H1 (cell line): Measurements from ENCODE around the gene CARD11. TPM values are rescaled to one million over a fixed set of nuclear protein-coding genes. Genes with fewer than 3 reads are reported as not detected.

ENCODE experiments used
- CTCF ChIA-PET: fragments of 300-600 bp; sonication (Branson Sonifier 250); formaldehyde crosslinking; loops from one replicate; lab custom pipeline; 2021; ENCODE audit not compliant: partially characterized antibody; lab: Charles Lee
- POLR2A ChIA-PET: fragments of 300-600 bp; sonication (Branson Sonifier 250); formaldehyde crosslinking; loops from one replicate; lab custom pipeline; 2021; ENCODE audit warnings: inconsistent platforms; ENCODE audit not compliant: partially characterized antibody; lab: Charles Lee
- DNase-seq, 2 experiments: peaks; one replicate each; pipeline versions ENCODE4 v3.0.0 to v3.0.0-alpha.2; 2010 to 2022; ENCODE audit warnings: low spot score in 2 of 2, low read depth in 1 of 2, mixed read lengths in 1 of 2
- FAIRE-seq: peaks from 2 replicates; lab custom pipeline; 2011; peaks lifted over from hg19 to GRCh38; lab: Jason Lieb, UNC
- H2AFZ ChIP-seq: 2 replicates; pipeline ENCODE4 v1.8.1; 2012; ENCODE audit warnings: low read length, inconsistent platforms
- H2AK5ac ChIP-seq: 2 replicates; pipeline ENCODE4 v1.6.1; 2013; ENCODE audit warnings: low read depth, low read length
- H2BK120ac ChIP-seq: replicated peaks from 2 replicates; pipeline ENCODE3; 2013; ENCODE audit warnings: low read depth, low read length, inconsistent platforms
- H2BK12ac ChIP-seq: 2 replicates; pipeline ENCODE4 v1.6.1; 2013; ENCODE audit warnings: low read depth, low read length
- H2BK15ac ChIP-seq: 2 replicates; pipeline ENCODE4 v1.6.1; 2013; ENCODE audit warnings: low read length
- H2BK20ac ChIP-seq: 2 replicates; pipeline ENCODE4 v1.6.1; 2013; ENCODE audit warnings: low read length
- H2BK5ac ChIP-seq: 2 replicates; pipeline ENCODE4 v1.6.1; 2013; ENCODE audit warnings: low read depth, low read length
- H3K14ac ChIP-seq: 2 replicates; pipeline ENCODE4 v1.6.1; 2013; ENCODE audit warnings: inconsistent platforms; ENCODE audit not compliant: insufficient read length
- H3K18ac ChIP-seq: 2 replicates; pipeline ENCODE4 v1.6.1; 2013; ENCODE audit warnings: low read length; ENCODE audit errors: extremely low read depth
- H3K23ac ChIP-seq: 2 replicates; pipeline ENCODE4 v1.6.1; 2013; ENCODE audit warnings: inconsistent platforms; ENCODE audit not compliant: insufficient read length
- H3K23me2 ChIP-seq: 2 replicates; pipeline ENCODE4 v1.6.1; 2013; ENCODE audit warnings: low read depth, low read length
- H3K27ac ChIP-seq: 2 replicates; pipeline ENCODE4 v1.6.1; 2011; ENCODE audit warnings: low read depth, low read length, inconsistent platforms
- H3K27me3 ChIP-seq, 4 experiments: replicated peaks in 1 of 4; 1 replicate in 1 of 4; 2 replicates in 3 of 4; pipeline versions ENCODE4 v1.6.1 to v1.8.1; 2011 to 2013; ENCODE audit warnings: low read length in 3 of 4, mild to moderate bottlenecking in 3 of 4, inconsistent platforms in 2 of 4, mixed read lengths in 2 of 4, moderate library complexity in 1 of 4; ENCODE audit not compliant: control insufficient read depth in 3 of 4, insufficient read depth in 3 of 4; ENCODE audit errors: extremely low read depth in 1 of 4
- H3K36me3 ChIP-seq, 4 experiments: 2 replicates each; pipeline versions ENCODE4 v1.6.1 to v1.8.1; 2011 to 2013; ENCODE audit warnings: mild to moderate bottlenecking in 4 of 4, low read length in 3 of 4, moderate library complexity in 2 of 4, control low read depth in 1 of 4, inconsistent platforms in 1 of 4; ENCODE audit not compliant: insufficient read depth in 4 of 4, control insufficient read depth in 2 of 4
- H3K4ac ChIP-seq: replicated peaks from 2 replicates; pipeline ENCODE3; 2013; ENCODE audit warnings: low read length, low read depth, mixed read lengths, inconsistent platforms; ENCODE audit not compliant: insufficient read length
- H3K4me1 ChIP-seq, 4 experiments: replicated peaks in 1 of 4; 1 replicate in 1 of 4; 2 replicates in 3 of 4; pipeline versions ENCODE4 v1.6.1 to v1.8.1; 2011 to 2013; ENCODE audit warnings: low read length in 3 of 4, inconsistent platforms in 2 of 4, mixed read lengths in 1 of 4; ENCODE audit not compliant: insufficient read depth in 4 of 4, control insufficient read depth in 3 of 4
- H3K4me2 ChIP-seq, 2 experiments: 2 replicates each; pipeline versions ENCODE4 v1.6.1 to v1.8.1; 2011 to 2013; ENCODE audit warnings: low read depth in 2 of 2, low read length in 2 of 2, control low read depth in 1 of 2, inconsistent platforms in 1 of 2, mild to moderate bottlenecking in 1 of 2; ENCODE audit not compliant: insufficient read depth in 1 of 2
- H3K4me3 ChIP-seq, 4 experiments: fragments of 200-600, 300-600 bp in 1 of 4; sonication (generic), shearing (Covaris generic), sonication (Bioruptor Twin) in 1 of 4; 2 replicates each; pipeline versions ENCODE4 v1.5.1 to v1.8.1; 2011 to 2016; ENCODE audit warnings: low read length in 4 of 4, low read depth in 3 of 4, control low read depth in 2 of 4, inconsistent platforms in 2 of 4, mild to moderate bottlenecking in 2 of 4, mixed read lengths in 1 of 4, moderate library complexity in 1 of 4; ENCODE audit not compliant: insufficient read depth in 2 of 4; ENCODE audit errors: extremely low read depth in 1 of 4
- H3K56ac ChIP-seq: replicated peaks from 2 replicates; pipeline ENCODE3; 2013; ENCODE audit warnings: low read depth, mild to moderate bottlenecking, mixed read lengths, low read length, inconsistent platforms; ENCODE audit not compliant: insufficient read length
- H3K79me1 ChIP-seq: 2 replicates; pipeline ENCODE4 v1.6.1; 2013; ENCODE audit warnings: low read depth, low read length, control low read depth
- H3K79me2 ChIP-seq, 2 experiments: 2 replicates each; pipeline versions ENCODE4 v1.6.1 to v1.8.1; 2012 to 2013; ENCODE audit warnings: low read length in 2 of 2, mild to moderate bottlenecking in 2 of 2, inconsistent platforms in 1 of 2; ENCODE audit not compliant: insufficient read depth in 2 of 2, control insufficient read depth in 1 of 2
- H3K9ac ChIP-seq, 4 experiments: replicated peaks in 1 of 4; 1 replicate in 1 of 4; 2 replicates in 3 of 4; pipeline versions ENCODE4 v1.6.1 to v1.8.1; 2011 to 2013; ENCODE audit warnings: low read depth in 3 of 4, low read length in 3 of 4, control low read depth in 2 of 4, mild to moderate bottlenecking in 2 of 4, moderate library complexity in 2 of 4, inconsistent platforms in 1 of 4; ENCODE audit errors: extremely low read depth in 1 of 4
- H3K9me3 ChIP-seq, 2 experiments: 2 replicates each; pipeline versions ENCODE4 v1.6.1 to v1.8.1; 2012 to 2013; ENCODE audit warnings: mild to moderate bottlenecking in 2 of 2, moderate library complexity in 2 of 2, control low read depth in 1 of 2, inconsistent platforms in 1 of 2, low read depth in 1 of 2, low read length in 1 of 2, mixed read lengths in 1 of 2; ENCODE audit not compliant: insufficient read depth in 2 of 2
- H4K20me1 ChIP-seq, 2 experiments: replicated peaks in 1 of 2; 2 replicates each; pipeline versions ENCODE3 to v1.8.1; 2011 to 2013; ENCODE audit warnings: inconsistent platforms in 2 of 2, low read length in 2 of 2, mild to moderate bottlenecking in 1 of 2; ENCODE audit not compliant: insufficient read depth in 2 of 2, control insufficient read depth in 1 of 2
- H4K5ac ChIP-seq: 2 replicates; pipeline ENCODE4 v1.6.1; 2013; ENCODE audit warnings: low read length, low read depth, mixed read lengths, inconsistent platforms; ENCODE audit not compliant: insufficient read length
- H4K8ac ChIP-seq: 2 replicates; pipeline ENCODE4 v1.8.0; 2013; ENCODE audit warnings: mild to moderate bottlenecking, moderate library complexity, low read length, inconsistent platforms; ENCODE audit not compliant: insufficient read depth; ENCODE audit errors: extremely low read depth
- H4K91ac ChIP-seq: replicated peaks from 2 replicates; pipeline ENCODE3; 2013; ENCODE audit warnings: low read length, mixed read lengths, inconsistent platforms; ENCODE audit not compliant: insufficient read length
- BCL11A ChIP-seq, 2 experiments: IDR thresholded peaks; one replicate each; pipeline ENCODE4 v1.6.1; 2011; ENCODE audit warnings: low read depth in 2 of 2, low read length in 2 of 2, mild to moderate bottlenecking in 2 of 2
- FOSL1 ChIP-seq: IDR thresholded peaks from 2 replicates; pipeline ENCODE4 v1.6.1; 2011; ENCODE audit warnings: mild to moderate bottlenecking, low read depth, low read length, moderate library complexity; ENCODE audit not compliant: insufficient read depth
- GTF2F1 ChIP-seq: IDR thresholded peaks from 2 replicates; pipeline ENCODE4 v1.6.1; 2012; ENCODE audit warnings: low read depth, low read length, improper control_type of control experiment, borderline replicate concordance
- JUND ChIP-seq: IDR thresholded peaks from 2 replicates; pipeline ENCODE4 v1.6.1; 2011; ENCODE audit warnings: mild to moderate bottlenecking, improper control_type of control experiment, low read length
- POLR2A ChIP-seq, 2 experiments: IDR thresholded peaks; 1 replicate in 1 of 2; 2 replicates in 1 of 2; pipeline ENCODE4 v1.6.1; 2011; ENCODE audit warnings: low read depth in 2 of 2, low read length in 2 of 2, mild to moderate bottlenecking in 2 of 2; ENCODE audit errors: control extremely low read depth in 1 of 2
- SP4 ChIP-seq: IDR thresholded peaks from 2 replicates; pipeline ENCODE4 v1.6.1; 2012; ENCODE audit warnings: low read length, inconsistent platforms
- TAF1 ChIP-seq: IDR thresholded peaks from 2 replicates; pipeline ENCODE4 v1.6.1; 2011; ENCODE audit warnings: mild to moderate bottlenecking, low read depth, low read length
- TCF12 ChIP-seq: IDR thresholded peaks from 2 replicates; pipeline ENCODE4 v1.6.1; 2011; ENCODE audit warnings: low read depth, mild to moderate bottlenecking, low read length
- ZNF274 ChIP-seq: IDR thresholded peaks from 2 replicates; pipeline ENCODE4 v1.7.0; 2012; ENCODE audit warnings: low read length, borderline replicate concordance; ENCODE audit errors: extremely low read depth
- WGBS, 2 experiments: shearing (Covaris generic) in 1 of 2; methylation state at CpG; one replicate each; pipeline versions ENCODE4 v1.1.6 to v1.1.7; 2013 to 2015; ENCODE audit warnings: low lambda C conversion rate in 2 of 2, mixed read lengths in 2 of 2, inconsistent platforms in 1 of 2, low coverage in 1 of 2, missing lambda C conversion rate in 1 of 2; ENCODE audit not compliant: insufficient replicate concordance in 2 of 2, insufficient coverage in 1 of 2, insufficient read length in 1 of 2; ENCODE audit errors: extremely low coverage in 1 of 2, missing lambda C conversion rate in 1 of 2; 5-methylcytosine and 5-hydroxymethylcytosine counted together
- polyA plus RNA-seq, 7 experiments: library from polyadenylated mRNA; depleted of rRNA in 3 of 7; stranded (reverse) in 5 of 7; unstranded in 2 of 7; fragments of >200 nt in 5 of 7; fragments of 200-250 nt in 2 of 7; gene quantifications; 1 replicate in 5 of 7; 2 replicates in 1 of 7; 4 replicates in 1 of 7; pipeline versions ENCODE4 v1.2.1 to v1.2.3, GENCODE V29; 2011 to 2013; ENCODE audit warnings: missing spikeins in 2 of 7, mixed read lengths in 2 of 7
- total RNA-seq: library from RNA; stranded (reverse); fragmentation: NEBNext Ultra II Directional; extraction: Animal tissue kit (Norgen Biotek cat#: 25700); gene quantifications from 2 replicates; pipeline ENCODE4 v1.2.1, GENCODE V29; 2021

CARD11 gene
- total and polyA plus RNA-seq, 2 of the 8 experiments (the other 6 are each of a cell fraction or from before 2014, with no cell fraction given), result 12.6 to 29.8 TPM

- no peak overlapping the region for H3K14ac ChIP-seq
- H2BK15ac ChIP-seq, result 0 out of 2 replicates have a peak overlapping the region, but pooled peaks have one; percentile 46
- H3K36me3 ChIP-seq, result no peaks in the 10 kb centered on the region
- no peak overlapping the region for H3K4me3 ChIP-seq
- WGBS, 2 experiments, result 76% methylated on average over 7 of the region's 7 CpGs; no CpG with 5 or more reads in 1 of the 2 experiments
- no peak overlapping the region for H3K18ac ChIP-seq
- no peak overlapping the region for H2BK12ac ChIP-seq
- no peaks in the 10 kb centered on the region for H3K9me3 ChIP-seq
- POLR2A ChIA-PET, result interaction anchor here (1.5 kb wide), 1 partner anchor 15 kb away, joined by 3 read pairs; no protein-coding TSS in a partner anchor
- H3K56ac ChIP-seq, result no peak overlapping the region
- no peak for FAIRE-seq
- no peak overlapping the region for H3K4me2 ChIP-seq
- H3K79me1 ChIP-seq, result no peaks in the 10 kb centered on the region
- H3K23ac ChIP-seq, result no peak overlapping the region
- H2BK5ac ChIP-seq, result no peak overlapping the region
- H2AFZ ChIP-seq, result no peak overlapping the region
- H2AK5ac ChIP-seq, result no peak overlapping the region
- no peak overlapping the region for H3K4ac ChIP-seq
- no peak overlapping the region for H2BK120ac ChIP-seq
- H4K5ac ChIP-seq, result no peak overlapping the region
- no peaks in the 10 kb centered on the region for H3K27me3 ChIP-seq
- H2BK20ac ChIP-seq, result no peak overlapping the region
- no peak overlapping the region for H4K8ac ChIP-seq
- H3K27ac ChIP-seq, result no peak overlapping the region; the same call in 1 of the 2 replicates
- CTCF ChIA-PET, result interaction anchor here (0.7 to 2.8 kb wide), 19 partner anchors 10 to 515 kb away, joined by 3 to 16 read pairs (median 5); no protein-coding TSS in a partner anchor
- TF ChIP-seq JUND, result no peak
- TF ChIP-seq ZNF274, result no peak
- TF ChIP-seq TAF1, result no peak
- TF ChIP-seq POLR2A (IDR thresholded peaks at IDR 0.05; ENCODE audit: control extremely low read depth in 1 of 2, low read depth in 2 of 2, low read length in 2 of 2), result no peak
- no peak for TF ChIP-seq BCL11A (IDR thresholded peaks at IDR 0.05; ENCODE audit: low read depth in 2 of 2, low read length in 2 of 2)
- no peak for TF ChIP-seq GTF2F1
- TF ChIP-seq SP4, result no peak
- TF ChIP-seq FOSL1, result no peak
- TF ChIP-seq TCF12, result no peak
- no peak overlapping the region for H4K91ac ChIP-seq
- no peaks in the 10 kb centered on the region for H3K79me2 ChIP-seq
- H4K20me1 ChIP-seq, result no peaks in the 10 kb centered on the region
- DNase-seq, result no peak
- no peak overlapping the region for H3K9ac ChIP-seq
- peaks cover 0 to 3% (median 2%) of the 10 kb centered on the region in 4 experiments; a peak in 2 of 7 replicates for H3K4me1 ChIP-seq
- H3K23me2 ChIP-seq, result no peaks in the 10 kb centered on the region
Measured at GRCh38 chr7:2887816-2888215, 155.9 kb downstream of the CARD11 start.
